ENCODE measurements around the gene MALRD1. TPM values are rescaled to one million over a fixed set of nuclear protein-coding genes. Genes with fewer than 3 reads are reported as not detected.

Gene MALRD1
- total RNA-seq, 4 donors from 2014 or later: 0.50 to 2.8 (median 1.6) TPM

DNA sequence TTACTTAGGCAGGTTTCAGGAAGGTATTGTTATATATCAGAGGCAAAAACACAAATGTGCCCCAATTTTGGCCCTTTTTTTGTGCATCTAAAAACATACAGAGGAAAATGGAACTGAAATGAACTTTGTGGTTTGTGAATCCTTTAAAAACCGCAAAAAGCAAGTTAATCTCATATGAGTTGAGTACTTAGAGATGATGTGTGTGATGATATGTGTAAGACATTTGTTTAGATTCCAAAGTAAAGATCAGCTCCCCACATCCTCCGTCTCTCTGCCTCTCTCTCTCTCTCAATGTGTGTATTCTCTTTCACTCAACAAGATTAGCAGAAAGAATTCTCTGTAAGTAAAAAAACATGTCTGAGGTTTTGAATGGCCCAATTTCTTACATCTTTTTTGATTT, 201.9 kb downstream of the MALRD1 start:
- Histone ChIP-seq H3K27ac (no peak overlapping the region), H3K4me3 (no peak overlapping the region), H3K36me3 (no peaks in the 10 kb centered on the region), H3K4me1 (no peaks in the 10 kb centered on the region), H3K27me3 (no peaks in the 10 kb centered on the region), H3K9me3 (no peaks in the 10 kb centered on the region)
- TF ChIP-seq, protein P1, sequence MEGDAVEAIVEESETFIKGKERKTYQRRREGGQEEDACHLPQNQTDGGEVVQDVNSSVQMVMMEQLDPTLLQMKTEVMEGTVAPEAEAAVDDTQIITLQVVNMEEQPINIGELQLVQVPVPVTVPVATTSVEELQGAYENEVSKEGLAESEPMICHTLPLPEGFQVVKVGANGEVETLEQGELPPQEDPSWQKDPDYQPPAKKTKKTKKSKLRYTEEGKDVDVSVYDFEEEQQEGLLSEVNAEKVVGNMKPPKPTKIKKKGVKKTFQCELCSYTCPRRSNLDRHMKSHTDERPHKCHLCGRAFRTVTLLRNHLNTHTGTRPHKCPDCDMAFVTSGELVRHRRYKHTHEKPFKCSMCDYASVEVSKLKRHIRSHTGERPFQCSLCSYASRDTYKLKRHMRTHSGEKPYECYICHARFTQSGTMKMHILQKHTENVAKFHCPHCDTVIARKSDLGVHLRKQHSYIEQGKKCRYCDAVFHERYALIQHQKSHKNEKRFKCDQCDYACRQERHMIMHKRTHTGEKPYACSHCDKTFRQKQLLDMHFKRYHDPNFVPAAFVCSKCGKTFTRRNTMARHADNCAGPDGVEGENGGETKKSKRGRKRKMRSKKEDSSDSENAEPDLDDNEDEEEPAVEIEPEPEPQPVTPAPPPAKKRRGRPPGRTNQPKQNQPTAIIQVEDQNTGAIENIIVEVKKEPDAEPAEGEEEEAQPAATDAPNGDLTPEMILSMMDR (IDR thresholded peaks at IDR 0.05): no peak
- TF ChIP-seq EP300 (IDR thresholded peaks at IDR 0.05) (no peak), POLR2A (IDR thresholded peaks at IDR 0.05) (no peak), POLR2AphosphoS5 (IDR thresholded peaks at IDR 0.05) (no peak)
- WGBS, 2 donors (ENCODE audit: low coverage in 1 of 2): 9 to 15% methylated on average over 2 of the region's 2 CpGs
- no peak for ATAC-seq

DNA sequence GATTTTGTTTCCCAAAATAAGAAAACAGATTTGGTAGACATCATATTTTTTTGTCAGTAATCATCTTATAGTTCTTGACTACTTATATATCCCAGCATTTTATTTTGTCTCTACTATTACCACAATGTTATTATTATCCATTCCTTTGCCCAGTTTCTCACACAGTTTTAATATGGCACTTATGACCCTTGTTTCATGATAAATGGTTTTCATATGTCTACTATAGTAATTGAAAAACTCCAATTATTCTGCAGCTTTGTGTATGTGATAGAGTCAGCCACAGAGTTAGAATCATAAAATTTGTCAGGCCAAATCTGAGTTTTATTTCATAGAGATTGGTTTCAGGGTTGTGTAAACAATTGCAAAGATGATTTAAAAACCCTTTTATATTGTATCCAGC, 203.9 kb downstream of the MALRD1 start:
- TF ChIP-seq EP300 (IDR thresholded peaks at IDR 0.05) (no peak), POLR2AphosphoS5 (IDR thresholded peaks at IDR 0.05) (no peak), POLR2A (IDR thresholded peaks at IDR 0.05) (no peak)
- TF ChIP-seq, protein P1 (IDR thresholded peaks at IDR 0.05): no peak
- no peak for ATAC-seq
- H3K4me3 ChIP-seq: no peak overlapping the region
- no peaks in the 10 kb centered on the region for H3K27me3 ChIP-seq
- H3K36me3 ChIP-seq: no peaks in the 10 kb centered on the region
- H3K27ac ChIP-seq: no peak overlapping the region
- no peaks in the 10 kb centered on the region for H3K4me1 ChIP-seq
- no peaks in the 10 kb centered on the region for H3K9me3 ChIP-seq

DNA sequence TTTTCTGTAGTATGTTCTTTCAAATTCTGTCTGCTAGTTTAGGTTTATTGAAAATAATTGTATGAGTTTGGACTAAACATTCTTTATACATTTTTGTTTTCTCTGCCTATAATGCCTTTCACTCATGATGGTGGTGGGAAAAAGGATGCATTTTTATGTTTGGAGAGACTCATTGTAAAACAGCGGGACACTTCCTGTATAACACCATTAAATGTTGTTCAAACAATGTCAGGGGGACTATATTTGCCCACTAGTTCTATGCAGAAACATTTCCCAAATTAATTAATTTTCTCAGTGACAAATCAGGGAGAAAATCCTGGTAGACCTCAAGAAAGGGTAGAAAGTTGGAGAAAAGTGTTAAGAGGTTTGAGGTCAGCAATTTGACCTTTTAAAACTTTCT, 207.7 kb downstream of the MALRD1 start:
- Histone ChIP-seq H3K27me3 (no peaks in the 10 kb centered on the region), H3K9me3 (no peaks in the 10 kb centered on the region), H3K4me1 (no peaks in the 10 kb centered on the region), H3K4me3 (no peak overlapping the region), H3K36me3 (no peaks in the 10 kb centered on the region), H3K27ac (no peak overlapping the region)
- ATAC-seq: no peak
- TF ChIP-seq EP300 (IDR thresholded peaks at IDR 0.05) (no peak), POLR2AphosphoS5 (IDR thresholded peaks at IDR 0.05) (no peak), POLR2A (IDR thresholded peaks at IDR 0.05) (no peak)
- TF ChIP-seq, protein P1 (IDR thresholded peaks at IDR 0.05): no peak
- WGBS, 2 donors (ENCODE audit: low coverage in 1 of 2): 80 to 91% methylated on average over 1 of the region's 1 CpG

DNA sequence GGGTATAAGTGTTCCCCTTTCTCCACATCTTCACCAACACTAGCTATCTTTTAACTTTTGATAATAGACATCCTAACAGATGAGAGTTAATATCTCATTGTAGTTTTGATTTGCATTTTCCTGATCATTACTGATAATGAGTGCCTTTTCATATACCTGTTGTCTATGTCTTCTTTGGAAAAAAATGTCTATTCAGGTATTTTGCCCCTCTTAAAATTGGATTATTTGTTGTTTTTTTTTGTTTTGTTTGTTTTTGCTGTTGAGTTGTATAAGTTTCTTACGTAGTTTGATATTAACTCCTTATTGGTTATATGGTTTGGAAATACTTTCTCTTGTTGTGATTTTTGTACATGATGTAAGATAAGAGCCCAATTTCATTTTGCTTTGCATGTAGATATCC, 214.7 kb downstream of the MALRD1 start:
- WGBS, 2 donors (ENCODE audit: low coverage in 1 of 2): 77 to 85% methylated on average over 1 of the region's 1 CpG
- H3K9me3 ChIP-seq: no peaks in the 10 kb centered on the region
- no peak for ATAC-seq
- H3K4me1 ChIP-seq: no peaks in the 10 kb centered on the region
- no peak overlapping the region for H3K4me3 ChIP-seq
- H3K27ac ChIP-seq: no peak overlapping the region
- TF ChIP-seq EP300 (IDR thresholded peaks at IDR 0.05) (no peak), POLR2AphosphoS5 (IDR thresholded peaks at IDR 0.05) (no peak), POLR2A (IDR thresholded peaks at IDR 0.05) (no peak)
- TF ChIP-seq, protein P1 (IDR thresholded peaks at IDR 0.05): no peak
- H3K36me3 ChIP-seq: no peaks in the 10 kb centered on the region
- H3K27me3 ChIP-seq: no peaks in the 10 kb centered on the region

DNA sequence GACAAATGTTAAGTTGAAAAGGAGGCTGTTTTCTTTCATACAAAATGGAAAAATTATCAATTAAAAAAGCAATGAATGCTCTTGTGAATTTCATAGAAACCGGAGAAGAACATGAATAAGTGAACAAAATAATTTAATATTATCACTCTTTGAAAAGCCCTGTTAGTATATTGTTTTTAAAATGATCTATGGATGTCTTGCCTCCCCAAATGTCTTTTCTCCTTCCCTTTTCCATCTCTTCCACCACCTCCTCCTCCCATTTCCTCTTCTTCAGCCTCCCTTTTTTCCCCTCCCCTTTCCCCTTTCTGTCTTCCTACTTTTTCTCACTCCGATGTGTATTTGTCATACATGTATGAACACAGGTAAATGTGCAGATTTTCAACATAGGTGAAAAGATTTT, 234.7 kb downstream of the MALRD1 start:
- TF ChIP-seq POLR2AphosphoS5 (IDR thresholded peaks at IDR 0.05): no peak
- Histone ChIP-seq H3K36me3 (no peaks in the 10 kb centered on the region), H3K4me1 (no peaks in the 10 kb centered on the region), H3K27ac (no peak overlapping the region), H3K9me3 (no peaks in the 10 kb centered on the region), H3K27me3 (no peaks in the 10 kb centered on the region), H3K4me3 (no peak overlapping the region)
- no peak for ATAC-seq
- WGBS, 2 donors (ENCODE audit: low coverage in 1 of 2): 78 to 100% methylated on average over 1 to 2 of the region's 2 CpGs

DNA sequence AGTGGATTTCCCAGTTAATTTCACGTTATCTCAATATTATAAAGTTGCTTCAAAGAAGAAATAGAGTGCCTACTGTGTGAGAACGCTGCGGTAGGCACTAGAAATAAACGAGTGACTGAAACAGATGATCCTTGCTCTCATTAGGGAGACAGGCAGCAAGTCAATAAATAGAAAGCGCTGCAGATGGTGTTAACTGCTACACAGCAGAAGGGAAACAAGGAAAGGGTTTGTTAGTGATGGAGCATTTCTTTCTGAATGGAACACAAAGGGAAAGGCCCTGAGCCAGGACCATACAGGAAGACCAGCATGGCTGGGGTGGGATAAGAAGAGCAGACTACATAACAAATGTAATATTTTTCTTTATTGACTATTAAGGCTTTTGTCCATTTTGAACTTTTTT, 235.2 kb downstream of the MALRD1 start:
- H3K36me3 ChIP-seq: no peaks in the 10 kb centered on the region
- ATAC-seq: no peak
- WGBS, 2 donors (ENCODE audit: low coverage in 1 of 2): 54 to 70% methylated on average over 3 to 5 of the region's 5 CpGs
- H3K27me3 ChIP-seq: no peaks in the 10 kb centered on the region
- no peak overlapping the region for H3K4me3 ChIP-seq
- no peaks in the 10 kb centered on the region for H3K4me1 ChIP-seq
- no peaks in the 10 kb centered on the region for H3K9me3 ChIP-seq
- TF ChIP-seq EP300 (IDR thresholded peaks at IDR 0.05): no peak
- no peak for TF ChIP-seq POLR2AphosphoS5 (IDR thresholded peaks at IDR 0.05)
- H3K27ac ChIP-seq: no peak overlapping the region
